NCI-H748 treated with DMSO at 0.1 percent for 48 hours (cell line): ENCODE data around the gene TOX2.

Source experiments
- DNase-seq: peaks from one replicate; lab custom pipeline; 2025; lab: John Stamatoyannopoulos, UW

TOX2 gene, protein sequence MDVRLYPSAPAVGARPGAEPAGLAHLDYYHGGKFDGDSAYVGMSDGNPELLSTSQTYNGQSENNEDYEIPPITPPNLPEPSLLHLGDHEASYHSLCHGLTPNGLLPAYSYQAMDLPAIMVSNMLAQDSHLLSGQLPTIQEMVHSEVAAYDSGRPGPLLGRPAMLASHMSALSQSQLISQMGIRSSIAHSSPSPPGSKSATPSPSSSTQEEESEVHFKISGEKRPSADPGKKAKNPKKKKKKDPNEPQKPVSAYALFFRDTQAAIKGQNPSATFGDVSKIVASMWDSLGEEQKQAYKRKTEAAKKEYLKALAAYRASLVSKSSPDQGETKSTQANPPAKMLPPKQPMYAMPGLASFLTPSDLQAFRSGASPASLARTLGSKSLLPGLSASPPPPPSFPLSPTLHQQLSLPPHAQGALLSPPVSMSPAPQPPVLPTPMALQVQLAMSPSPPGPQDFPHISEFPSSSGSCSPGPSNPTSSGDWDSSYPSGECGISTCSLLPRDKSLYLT

DNA sequence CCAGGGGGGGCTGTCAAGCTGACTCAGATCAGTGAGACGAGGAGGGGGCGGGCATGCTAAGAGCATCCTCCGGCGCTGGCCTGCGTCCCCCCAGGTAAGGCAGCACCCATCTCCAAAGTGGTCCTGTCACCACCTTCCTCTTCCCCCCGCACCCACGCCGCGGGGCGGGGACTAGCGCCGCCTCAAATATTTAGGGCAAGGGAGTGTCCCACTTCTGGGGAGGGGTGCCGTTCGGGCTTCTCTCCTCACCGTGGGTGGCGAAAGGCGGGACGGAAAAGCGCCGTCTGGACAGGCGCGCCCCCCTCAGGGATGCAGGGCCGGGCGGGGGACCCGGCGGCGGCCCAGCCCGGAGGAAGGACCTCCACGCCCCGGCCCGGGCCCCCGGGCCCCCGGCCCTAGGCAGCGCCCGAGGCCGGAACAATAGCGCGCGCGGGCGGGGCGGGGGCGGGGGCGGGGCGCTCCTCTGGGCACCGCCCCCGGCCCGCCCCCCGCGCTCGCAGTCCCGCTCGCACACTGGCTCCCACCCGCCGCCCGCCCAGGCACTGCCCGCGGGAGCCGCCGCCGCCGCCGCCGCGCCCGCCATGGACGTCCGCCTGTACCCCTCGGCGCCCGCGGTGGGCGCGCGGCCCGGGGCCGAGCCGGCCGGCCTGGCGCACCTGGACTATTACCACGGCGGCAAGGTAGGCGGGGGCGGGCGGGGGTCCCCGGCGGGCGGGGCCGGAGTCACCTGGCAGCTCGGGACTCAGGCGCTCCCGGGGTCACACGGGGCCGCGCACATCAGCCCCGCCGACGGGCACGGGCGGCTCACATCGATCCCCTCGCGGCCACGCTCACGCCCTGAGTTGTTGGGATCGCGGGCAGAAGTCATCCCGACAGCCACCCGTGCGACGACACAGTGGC, at the start of gene TOX2:
TOX2 (plus strand) TSS at position 542 of the 900 bp plus-strand sequence; CDS start at position 582, 40 bp downstream.
- DNase-seq, result no peak

DNA sequence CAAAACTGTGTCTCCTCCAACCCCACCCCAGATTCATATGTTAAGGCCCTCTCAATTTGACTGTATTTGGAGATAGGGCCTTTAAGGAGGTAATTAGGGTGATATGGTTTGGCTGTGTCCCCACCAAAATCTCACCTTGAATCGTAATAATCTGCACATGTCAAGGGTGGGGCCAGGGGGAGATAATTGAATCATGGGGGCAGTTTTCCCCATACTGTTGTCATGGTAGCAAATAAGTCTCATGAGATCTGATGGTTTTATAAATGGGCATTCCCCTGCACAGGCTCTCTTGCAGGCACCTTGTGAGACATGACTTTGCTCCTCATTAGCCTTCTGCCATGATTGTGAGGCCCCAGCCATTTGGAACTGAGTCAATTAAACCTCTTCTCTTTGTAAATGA, 46.6 kb upstream of the TOX2 start:
- DNase-seq, result no peak

DNA sequence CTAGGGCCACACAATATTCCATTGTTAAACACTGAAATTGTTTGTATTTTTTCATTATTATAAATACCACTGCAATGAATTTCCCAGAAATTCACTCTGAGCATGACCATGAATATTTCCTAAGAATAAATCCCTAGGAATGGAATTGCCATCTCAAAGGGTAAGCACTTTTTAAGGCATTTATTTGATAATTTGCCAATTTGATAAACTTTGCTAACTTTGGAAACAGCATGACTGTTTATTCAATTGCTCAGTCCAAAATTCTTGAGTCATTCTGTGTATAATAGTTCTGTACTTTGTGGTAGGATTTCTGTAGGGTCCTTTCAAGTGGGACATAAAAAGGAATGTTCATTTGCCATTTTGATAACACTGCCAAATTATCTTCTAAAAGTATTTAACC, 44.2 kb upstream of the TOX2 start:
- DNase-seq, result no peak

DNA sequence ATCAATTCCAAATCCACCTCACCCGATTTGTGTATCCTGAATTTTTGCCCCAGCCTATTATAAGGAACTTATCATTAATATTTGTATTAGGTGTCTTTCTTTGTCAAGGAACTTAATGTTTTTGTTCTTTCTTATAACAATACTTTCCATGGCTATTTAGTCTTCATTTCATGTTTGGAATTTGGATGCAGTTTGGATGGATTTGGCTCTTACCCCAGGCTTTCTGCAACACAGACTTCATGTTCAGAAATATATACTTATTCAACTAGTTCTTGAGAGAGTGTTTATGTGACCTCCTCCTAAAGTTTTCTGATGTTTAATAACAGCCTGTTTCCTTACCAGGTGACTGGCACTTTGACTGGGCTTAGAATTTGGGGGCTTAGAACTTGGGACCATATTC, 35.9 kb upstream of the TOX2 start:
- no peak for DNase-seq

DNA sequence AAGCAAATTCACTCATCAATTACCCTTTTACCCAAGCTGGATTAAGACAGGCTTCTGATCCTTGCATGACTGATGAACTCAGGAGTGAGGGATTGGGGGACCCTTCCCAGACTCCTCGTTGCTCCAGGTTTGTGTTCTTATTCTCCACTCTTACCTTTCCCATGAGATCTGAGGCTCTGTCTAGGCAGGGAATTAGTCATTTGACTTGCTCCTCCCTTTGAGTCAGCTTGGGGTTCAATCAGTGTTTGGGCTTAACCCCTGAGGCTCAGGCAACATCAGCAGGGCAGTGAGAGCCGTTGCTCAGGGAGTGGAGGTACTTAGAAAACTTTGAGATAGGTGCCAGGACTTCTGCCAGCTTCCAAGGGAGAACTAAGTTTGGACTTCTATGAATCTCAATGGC, 20.7 kb upstream of the TOX2 start:
- no peak for DNase-seq

DNA sequence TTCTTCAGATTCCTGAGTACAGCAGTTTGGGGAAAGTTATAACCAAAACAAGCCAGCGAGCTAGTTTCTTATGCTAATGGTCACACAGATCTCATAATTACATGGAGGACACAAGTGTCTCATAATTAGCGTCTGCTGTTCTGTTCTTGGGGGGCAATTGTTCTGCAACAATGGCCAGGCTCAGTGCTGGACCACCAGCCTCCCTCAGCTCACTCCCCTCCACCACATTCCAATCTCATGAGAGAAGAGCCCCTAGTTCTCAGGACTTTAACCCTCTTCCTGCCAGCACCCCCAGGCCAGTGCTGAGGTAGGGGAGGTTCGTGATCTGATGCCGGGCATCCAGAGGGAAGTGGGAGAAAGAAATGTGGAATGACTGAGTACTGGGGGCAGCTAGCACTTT, 20.2 kb upstream of the TOX2 start:
- no peak for DNase-seq

DNA sequence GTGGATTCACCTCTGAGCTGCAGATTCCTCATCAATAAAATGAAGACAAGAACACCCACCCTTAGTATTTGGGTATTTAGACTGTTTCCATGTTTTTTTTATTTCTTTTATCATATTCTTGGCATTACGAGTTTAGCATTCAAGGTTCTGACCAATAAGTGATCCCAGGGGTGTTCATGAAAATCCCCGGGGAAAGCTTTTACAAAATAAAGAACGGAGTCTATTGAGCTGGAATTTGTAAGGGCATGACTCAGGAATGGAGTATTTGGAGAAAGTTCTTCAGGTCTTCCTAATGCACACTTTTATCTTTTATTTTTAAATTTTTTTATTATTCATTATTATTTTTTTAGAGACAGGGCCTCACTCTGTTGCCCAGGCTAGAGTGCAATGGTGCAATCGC, 19.4 kb upstream of the TOX2 start:
- no peak for DNase-seq

DNA sequence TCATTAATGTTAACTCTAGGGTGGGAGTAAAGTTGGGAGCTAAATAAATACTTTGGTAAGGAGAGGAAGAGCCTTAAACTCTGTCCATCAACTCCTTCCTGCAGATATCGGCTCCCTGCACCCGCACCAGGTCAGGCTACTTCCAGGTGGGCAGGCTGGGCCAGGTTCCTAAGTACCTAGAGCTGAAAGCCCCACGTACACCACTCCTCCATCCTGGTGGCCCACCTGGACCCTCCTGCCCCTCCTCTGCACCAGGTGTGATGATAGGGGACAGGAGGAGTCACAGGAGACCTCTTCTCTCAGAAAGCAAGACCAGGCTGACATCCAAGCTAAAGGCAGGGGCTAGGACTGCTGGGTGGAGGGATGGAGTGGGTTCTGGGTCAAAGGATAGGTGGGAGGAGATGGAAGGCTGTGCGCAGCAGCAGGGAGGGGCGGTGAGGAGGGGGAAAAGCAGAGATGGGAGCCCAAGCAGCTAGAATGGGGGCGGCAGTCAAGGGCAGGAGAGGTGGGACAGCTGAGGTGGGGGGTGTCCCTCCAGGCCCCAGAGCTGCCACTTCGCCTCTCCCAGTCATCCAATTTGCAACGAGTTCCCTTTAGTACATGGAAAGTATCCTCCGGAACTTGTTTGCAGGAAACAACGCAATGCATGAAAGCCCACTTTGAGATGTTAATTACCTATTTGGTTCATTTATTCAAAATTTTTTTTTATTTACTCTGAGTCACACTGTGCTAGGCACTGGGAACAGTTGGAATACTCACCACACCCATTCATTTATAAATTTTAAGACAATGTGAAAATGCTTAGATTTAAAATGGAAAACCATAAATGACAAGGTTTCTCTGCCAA, 15.2 kb upstream of the TOX2 start:
- no peak for DNase-seq

DNA sequence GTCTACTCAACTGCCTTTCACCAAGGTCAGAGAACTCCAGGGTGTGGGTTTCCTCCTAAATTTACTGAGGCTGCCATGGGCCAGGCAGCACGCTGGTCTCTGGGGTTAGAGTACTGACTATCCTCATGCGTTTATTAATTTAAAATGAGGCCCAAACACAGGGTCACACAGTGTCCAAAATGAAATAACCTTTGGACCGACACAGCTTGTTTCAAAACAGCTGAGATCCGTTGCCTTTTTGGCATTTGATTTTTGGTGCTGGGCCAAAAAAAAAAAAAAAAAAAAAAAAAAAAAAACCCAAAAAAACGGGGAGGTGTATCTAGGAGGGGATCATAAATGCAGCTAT, 14.6 kb upstream of the TOX2 start:
- no peak for DNase-seq

DNA sequence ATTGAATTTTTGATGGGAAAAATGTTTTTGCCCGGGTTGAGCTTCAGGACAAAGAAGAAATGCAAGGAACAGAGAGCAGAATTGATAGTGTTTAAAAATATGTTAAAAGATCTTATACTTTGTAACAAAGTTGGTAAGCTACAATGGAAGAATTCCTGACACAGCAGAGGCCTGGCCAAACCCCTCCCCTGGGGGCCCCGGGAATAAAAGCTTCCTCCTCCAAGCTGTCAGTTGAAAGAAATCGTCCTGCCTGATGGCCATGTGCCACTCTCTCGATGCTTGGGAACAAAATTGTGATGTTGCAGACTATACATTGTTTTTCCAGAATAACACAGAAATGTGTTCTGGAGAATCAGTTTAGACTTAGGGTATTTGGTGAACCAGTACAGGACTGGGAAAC, 14.2 kb upstream of the TOX2 start:
- DNase-seq, result no peak

DNA sequence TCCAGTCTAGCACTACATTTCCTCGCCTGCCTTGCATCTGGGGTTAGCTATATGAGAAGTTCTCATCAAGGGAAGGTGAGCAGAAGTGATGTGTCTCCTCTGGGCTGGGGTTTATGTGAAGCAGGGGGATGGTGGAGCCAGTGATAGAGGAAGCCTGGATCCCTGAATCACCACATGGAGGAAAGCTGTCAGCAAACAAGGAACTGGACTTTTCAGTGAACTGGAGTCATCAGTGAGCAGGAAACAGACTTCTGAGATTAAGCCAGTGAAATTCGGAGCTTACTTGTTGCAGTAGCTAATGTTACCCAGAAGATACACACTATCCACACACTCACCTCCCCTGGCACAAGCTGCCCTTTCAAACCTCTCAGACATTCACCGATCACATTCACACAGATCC, 13.4 kb upstream of the TOX2 start:
- no peak for DNase-seq

DNA sequence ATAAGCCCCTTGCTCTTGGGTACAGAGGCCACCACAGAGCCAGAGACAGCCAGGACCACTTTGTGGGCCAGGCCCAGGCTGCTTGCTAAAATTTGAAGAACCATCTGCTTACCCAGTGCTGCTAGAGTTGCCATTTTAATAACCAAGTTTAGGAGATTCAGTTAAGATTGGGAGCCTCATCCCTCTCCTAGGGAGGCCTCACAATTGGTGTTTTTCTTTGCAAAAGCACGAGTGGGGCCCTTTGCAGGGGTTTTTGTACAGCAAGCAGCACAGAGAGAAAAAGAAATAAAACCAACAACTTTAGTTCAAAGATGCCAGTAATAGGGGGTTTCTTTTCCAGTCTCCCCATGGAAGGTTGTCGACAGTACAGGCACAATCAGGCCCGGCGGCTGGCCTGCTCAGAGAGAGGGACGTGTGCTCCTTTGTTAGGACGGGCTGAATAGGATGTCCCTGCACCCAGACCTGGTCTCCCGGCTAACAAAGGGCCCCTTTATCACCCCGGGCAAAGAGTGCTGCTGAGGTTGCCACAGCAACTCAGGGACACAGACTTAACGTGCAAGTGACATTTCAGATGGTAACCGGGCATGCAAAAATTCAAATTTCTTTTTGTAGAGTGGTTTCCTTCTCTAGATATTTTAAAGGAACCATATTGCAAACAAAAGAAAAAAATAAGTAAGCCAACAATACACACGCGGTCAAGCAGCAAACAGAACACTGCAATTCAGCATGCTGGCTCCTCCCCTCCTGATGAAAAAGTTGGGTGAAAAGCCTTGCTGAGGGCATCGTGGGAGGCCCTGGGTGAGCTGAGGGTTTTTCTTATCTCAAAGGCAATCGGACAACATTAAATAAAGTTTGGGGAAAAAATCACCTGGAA, 10.5 kb upstream of the TOX2 start:
- DNase-seq, result no peak

DNA sequence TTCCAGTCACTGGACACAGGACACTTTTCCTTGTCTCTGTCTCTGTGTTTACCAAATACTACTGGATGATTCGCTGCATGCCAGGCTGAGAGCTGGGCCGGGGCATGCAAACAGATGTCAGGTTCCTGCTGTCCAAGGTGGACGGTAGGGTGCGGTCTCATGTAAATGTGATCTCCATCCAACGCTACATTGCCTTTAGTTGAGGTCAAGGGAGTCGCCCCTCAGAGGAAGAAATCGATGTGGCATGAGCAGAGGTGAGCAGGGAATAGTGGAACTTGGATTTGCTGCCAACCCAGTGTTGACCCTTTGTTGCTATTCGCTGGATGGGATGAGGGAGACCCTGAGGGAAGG, 9.8 kb upstream of the TOX2 start:
- DNase-seq, result no peak

DNA sequence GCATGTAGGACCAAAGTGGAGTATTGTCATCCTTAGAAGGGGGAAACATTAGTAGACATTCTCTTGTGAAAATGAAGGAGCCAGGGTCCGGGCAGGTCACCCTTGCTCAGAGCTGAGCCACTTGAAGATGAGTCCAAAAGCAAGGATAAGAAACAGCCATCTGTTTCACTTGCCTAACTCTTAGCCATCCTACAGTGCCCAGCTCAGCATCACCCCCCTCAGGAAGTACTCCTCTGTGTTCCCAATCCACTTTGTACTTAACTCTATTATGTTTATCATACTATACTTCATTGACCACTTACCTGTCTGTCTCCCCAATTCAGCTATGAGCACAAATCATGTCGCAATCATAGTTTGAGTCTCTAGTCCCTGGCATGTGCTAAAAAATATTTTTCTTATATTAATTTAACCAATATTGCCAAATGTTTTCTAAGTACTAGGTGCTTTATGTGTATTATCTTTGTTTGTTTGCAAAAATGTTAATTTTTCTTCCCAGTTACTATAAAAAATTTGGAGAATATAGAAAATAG, 8.1 kb upstream of the TOX2 start:
- DNase-seq, result no peak

DNA sequence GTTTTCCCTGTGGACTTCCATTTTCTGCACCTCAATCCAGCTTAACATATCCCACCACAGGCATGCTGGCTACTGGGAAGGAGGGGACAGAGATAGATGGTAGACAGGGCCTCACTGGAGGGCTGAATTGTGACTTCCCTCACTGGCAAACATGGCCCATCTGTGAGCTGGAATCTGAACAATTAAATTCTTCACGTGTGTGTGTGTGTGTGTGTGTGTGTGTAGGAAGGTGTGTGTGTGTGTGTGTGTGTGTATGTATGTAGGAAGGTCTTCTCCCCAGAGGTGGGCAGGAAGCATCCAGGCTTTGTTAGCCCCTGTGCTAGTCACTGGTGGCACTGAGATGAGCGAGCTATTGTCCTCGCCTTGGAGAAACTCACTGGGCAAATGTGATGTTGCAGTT, 5.4 kb upstream of the TOX2 start:
- no peak for DNase-seq

DNA sequence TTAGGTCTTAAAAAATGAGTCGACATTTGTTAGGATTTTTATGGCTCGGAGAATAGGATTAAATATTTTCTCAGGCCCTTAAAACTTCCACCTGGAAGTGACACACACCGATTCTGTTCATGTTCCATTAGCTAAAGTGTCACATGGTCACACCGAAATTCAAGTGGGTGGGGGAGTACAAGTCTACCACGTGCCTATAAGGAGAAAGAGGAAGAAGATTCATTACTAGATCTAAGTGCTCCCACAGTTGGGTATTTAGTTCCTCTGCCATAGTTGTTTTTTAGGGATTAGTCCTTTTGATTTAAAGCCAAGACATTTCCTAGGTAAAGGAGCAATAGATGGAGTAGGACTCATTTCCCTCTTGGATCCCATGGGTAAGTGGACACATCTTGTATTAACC, 4.9 kb upstream of the TOX2 start:
- DNase-seq, result no peak

DNA sequence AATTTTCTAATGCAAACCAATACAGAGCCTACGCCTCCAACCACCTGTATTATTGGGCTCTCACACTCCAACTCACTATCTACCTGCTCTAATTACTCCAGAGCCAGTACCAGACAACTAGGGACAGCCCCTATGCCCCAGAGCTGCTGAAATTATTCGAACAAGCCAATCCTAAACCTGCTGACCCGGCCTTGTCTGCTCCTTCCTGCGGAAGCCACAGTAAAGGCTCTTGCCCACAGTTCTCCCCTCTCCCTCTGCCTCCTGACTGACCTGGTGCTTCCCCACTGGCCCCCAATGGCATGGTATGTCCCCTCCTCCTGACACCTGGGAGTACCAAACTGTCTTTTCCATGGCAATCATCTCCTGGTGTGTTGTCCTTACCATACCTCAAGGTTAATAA, 4.1 kb upstream of the TOX2 start:
- DNase-seq, result no peak

DNA sequence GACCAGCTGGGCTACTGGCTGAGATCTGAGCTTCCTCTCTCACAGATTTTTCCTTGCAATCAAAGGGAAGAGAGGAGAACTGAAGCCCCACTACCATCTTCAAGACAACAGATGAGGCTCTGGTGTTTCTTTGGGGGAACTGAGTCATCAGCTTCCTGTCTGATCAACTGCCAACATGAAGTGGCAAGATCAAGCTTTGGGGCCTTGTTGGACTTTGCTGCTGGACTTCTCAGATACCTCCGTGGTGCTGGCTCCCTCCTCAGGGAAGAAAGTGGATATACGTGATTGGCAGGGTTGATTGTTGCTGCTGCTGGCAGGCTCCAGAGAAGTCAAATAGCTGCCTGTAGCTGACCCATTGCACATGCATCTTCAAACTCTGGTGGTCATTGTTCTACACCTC, 3.6 kb upstream of the TOX2 start:
- DNase-seq, result no peak

DNA sequence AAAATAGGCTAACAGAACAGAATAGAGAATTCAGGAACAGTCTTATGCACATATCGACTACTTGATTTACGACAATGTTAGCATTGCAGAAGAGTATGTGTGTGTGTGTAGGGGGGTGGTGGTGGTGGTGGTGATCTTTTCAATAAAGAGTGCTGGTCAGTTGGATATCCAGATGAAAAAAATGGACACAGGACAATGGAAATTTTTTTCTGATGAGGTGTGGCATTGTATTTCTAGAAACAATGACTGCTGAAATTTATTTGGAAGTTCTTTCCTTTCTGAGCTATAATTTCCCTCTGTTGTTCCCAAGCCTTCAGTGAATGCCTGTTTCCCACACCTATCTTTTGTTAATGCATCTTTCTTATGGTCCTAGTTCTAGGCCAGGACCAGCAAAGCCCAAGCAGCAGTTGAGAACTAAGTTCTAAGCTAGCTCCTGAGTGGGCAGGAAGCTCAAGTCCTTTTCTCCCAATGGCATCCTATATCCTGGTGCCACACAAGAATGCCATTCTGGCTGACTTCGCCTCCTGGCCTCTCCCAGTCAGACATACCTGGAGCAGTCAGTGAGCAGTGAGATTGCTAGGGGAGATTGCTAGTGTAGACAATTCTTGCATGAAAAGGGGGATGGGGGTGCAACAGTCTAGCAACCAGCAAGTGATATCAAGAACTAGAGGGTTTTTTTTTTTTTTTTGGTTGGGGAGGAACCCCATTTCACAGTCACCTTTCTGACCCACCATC, 1.2 kb upstream of the TOX2 start:
- no peak for DNase-seq
